HG03280 (cell line): Measurements from ENCODE around the gene HES5.

Experiments used
- ATAC-seq: cut with Tn5 transposase; IDR thresholded peaks from one replicate; pipeline ENCODE4 v1.9.1; 2021; ENCODE audit warnings: mild to moderate bottlenecking, moderate library complexity; ENCODE audit not compliant: unreplicated experiment

The HES5 gene

DNA sequence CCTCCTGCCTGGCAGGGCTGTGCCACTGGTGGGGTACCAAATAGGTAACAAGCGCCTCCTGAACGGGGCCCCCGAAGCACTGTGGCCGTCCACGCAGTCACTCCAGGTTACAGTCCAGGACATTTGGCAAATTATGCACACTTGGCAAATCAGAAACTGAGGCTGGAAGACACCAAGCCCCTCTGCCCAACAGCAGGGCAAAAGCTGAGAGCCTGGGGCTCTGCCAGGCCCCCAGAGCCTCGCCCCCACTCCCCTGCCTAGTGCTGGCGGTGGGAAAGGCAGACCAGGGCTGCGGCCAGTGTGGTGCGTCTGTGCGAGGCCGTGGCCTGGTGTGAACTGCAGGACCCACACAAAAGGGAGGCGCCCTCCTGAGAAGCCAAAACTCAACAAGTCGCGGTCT, 13.1 kb downstream of the HES5 start:
- no peak for ATAC-seq

DNA sequence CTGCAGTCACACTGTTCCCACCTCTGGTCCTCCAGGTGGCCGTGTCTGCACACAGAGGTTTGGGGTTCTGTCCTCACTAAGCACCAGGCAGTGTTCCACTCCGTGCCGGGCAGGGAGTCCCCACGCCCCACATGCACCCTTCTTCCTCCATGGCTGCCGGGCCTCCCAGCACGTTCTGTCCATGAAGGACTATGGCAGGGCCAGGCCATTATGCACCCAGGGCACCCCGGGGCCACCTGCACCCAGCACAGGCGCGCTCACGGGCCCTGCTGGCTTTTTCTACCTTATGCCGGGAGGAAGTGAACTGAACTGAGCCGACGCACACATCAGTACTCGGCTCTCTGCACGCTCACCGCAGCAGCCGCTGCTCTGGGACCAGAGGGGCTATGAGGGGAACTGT, 13.9 kb downstream of the HES5 start:
- no peak for ATAC-seq

DNA sequence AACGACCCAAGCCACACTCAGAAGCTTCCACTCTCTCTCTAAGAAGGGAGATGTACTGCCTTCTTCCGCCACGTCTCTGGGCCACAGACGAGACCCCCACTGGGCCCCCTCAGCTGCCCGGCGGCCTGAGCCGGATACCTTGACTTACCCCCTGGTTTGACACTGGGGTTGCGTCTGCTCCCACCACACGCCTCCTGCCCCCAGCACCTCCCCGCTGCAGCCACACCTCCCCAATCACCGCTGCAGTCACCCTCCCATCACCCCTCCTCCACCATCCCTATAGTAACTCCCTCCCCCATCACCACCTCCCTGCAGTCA, 14.3 kb downstream of the HES5 start:
- ATAC-seq, result no peak

DNA sequence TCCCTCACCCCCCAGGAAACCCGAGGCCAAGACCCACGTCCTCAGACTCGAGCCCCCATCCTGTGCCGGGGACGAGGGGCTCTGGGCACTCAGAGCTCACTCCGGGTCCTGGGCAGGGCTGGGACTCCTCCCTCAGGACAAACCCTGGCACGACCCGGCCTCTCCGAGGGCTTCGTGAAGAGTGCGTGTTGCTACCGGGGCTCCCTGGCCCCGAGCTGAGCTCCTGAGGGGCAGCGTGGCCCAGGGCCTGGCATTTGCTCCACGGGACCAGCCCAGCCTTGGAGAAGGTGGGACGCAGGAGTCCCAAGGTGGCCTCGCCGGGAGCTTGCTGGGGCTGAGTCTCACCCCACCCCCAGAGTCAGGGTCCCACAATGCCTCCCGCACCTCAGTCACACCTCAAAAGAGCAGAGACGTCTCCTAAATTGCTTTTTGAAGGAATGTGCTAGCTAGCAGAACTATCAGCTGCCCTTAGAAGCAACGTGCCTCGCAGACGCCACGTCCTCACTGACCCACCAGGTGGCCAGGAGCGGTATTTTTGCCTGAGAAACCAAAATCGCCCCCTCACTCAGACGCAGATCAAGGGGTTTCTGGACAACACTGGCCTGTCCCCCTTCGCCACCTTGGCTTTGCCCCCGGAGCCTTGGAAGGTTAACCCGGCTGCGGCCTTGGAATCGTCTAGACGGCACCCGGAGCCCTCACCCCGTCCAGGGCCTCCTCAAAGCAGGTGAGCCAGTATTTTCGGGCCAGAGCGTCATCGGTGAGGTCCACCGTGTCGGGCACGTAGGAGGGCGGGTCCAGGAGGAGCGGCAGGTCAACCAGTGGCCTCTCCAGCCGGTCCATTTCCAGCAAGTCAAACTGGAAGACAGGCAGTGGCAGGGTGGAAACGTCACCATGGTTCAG, 14.9 kb downstream of the HES5 start:
- no peak for ATAC-seq

DNA sequence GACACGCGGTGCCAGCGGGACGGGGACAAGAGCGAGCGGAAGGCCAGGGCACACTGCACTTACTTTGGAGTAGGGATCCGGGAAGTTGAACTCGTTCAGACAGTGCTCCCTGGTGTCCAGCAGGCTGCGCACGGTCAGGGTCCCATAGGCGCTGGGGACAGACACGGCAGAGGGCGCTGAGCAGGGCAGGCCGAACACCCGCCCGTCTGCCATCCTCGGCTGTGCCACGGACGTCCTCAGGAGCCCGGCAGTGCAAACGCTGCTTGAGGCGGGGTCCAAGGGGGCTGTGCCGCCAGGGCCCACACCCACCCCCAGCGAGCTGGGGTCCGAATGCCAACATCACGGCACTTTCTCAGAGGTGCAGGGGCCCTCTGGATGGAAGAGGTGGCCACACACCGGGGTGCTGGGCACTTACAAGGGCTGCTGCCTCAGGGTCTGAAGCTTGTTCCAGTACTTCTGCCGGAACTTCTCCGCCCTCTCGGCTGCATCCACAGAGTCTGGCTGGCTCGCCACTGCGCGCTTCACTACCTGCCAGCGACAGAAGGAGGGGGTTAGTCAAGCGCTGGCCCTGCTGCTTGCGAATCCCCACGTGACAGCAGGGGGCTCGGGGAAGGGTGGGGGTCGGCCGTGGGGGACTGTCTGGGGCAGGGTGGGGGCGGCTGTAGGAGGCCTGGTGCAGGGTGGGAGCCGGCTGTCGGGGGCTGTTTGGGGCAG, 16.0 kb downstream of the HES5 start:
- no peak for ATAC-seq

DNA sequence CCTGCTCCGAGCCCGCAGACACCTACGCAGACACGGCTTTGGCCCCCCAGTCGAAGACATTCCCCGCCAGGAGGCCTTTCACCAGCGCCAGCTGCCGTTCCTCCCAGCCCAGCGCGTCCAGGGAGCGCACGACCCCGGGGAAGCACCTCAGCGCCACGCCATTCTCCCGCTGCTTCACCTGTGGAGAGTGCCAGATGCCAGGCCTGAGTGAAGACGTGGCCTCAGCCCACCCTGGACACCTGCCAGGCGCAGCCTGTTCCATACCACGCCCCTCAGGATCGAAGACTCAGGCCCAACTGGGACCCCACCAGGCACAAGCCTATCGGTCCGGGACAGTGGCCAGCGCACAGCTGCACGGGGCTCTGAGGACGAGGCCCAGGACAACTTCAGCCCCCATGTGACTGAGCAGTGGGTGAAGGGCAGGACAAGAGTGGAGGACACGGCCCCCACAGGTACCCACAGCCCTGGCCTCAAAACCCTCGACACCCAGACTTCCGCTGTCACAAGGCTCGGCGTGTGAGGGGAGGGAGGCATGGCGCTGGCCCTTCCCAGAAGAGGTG, 17.1 kb downstream of the HES5 start:
- ATAC-seq, result no peak

DNA sequence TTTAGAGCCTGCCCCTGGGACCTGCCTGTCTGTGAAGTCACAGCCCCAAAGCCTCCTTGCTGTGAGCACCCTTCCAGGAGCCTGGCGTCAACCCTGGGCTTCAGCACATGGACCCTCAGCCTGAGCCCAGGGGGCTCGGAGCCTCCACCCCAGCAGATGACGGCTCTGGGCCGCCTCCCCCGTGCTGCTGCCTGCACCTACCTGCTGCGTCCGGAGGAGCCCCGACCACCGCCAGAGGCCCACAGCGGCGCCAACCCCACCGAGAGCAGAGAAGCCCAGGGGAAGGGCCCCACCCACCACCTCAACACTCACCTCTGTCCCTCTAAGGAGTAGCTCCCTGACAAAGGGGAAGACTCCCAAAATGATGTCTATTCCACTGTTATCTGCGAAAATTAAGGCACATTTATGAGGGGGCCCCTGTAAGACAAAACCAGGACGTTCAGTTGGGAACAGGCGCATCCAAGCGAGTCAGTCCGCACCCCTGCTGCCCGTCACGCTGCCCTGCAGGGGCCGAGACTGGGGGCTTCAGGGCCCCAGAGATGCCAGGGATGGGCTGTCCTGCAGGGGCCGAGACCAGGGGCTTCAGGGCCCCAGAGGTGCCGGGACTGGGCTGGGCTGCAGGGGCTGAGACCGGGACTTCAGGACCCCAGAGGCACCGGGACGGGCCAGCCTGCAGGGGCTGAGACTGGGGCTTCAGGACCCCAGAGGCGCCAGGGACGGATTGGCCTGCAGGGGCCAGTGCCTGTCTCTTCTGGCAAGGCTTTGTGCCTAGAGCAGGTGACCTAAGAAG, 19.5 kb downstream of the HES5 start:
- ATAC-seq, result no peak

DNA sequence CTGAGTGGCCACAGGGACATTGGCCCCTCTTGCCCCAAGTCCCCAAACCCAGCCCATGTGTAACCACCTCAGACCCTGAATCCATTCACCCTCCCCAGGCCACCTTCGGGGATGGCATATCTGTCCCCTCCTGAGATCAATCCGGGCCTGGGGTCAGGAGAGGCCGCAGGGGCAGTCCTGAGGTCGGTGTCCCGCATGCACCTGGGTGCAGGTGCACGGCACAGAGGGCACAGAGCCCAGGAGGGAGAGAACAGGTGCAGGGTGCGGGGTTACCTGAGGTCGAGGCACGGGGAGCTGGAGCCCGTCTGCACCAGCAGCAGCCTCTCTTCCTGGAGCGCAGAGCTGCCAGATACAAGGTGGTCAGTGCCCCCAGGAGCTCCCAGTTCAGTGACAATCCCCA, 20.5 kb downstream of the HES5 start:
- ATAC-seq, result no peak

DNA sequence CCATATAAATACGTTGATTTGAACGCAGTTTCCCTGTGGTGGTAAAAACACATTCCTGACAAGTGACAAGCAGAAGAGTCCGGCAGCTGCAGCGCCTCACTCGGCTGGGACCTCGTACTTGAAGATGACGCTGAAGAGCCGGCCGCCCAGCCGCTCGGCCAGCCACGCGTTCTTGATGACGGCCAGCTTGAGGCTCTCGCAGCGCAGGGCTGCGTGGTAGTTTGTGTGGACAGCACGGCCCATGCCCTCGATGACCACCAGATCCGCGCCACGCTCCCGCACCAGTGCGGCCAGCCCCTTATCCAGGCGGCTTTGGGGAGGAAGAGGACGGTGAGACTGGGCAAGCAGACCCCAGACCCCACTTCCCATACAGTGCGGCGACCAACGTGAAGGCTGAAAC, 21.3 kb downstream of the HES5 start:
- ATAC-seq, result no peak

DNA sequence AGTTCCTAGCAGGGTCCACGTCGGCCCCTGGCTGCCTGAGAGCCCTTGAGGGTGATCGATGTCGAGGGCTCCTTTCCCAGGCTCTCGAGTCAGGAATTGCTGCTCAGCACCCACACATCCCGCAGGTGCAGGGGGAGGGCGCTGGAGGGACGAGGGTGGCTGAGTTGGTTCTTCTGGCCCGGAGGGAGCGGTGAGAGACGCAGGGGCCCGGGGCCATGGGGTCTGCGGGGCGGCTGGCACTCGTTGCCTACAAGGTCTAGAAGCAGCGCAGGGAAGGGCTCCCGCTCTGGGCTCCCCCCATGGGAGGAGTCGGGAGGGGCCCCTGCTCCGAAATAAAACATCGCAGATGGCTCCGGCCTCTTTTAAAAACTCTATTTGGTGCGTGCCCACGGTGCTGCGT, 21.9 kb downstream of the HES5 start:
- ATAC-seq, result no peak

DNA sequence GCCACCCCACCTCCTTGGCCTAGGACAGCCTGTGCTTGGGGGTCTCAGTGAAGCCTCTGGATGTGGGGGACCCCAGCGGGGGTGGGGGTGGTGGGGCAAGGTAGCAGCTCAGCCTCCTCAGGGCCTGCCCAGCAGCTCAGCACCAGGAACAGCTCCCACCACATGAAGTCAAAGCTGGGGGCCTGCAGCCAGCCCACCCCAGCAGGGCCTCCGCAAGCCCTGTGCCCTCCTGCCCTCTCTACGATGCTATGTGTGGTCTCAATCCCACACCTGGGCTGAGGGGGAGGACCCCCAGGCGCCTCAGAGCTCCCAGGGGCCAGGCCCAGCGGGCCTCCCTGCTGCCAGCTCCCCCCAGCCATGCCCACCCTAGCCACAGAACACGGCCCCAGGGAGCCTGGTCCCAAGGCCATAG, 22.3 kb downstream of the HES5 start:
- no peak for ATAC-seq

DNA sequence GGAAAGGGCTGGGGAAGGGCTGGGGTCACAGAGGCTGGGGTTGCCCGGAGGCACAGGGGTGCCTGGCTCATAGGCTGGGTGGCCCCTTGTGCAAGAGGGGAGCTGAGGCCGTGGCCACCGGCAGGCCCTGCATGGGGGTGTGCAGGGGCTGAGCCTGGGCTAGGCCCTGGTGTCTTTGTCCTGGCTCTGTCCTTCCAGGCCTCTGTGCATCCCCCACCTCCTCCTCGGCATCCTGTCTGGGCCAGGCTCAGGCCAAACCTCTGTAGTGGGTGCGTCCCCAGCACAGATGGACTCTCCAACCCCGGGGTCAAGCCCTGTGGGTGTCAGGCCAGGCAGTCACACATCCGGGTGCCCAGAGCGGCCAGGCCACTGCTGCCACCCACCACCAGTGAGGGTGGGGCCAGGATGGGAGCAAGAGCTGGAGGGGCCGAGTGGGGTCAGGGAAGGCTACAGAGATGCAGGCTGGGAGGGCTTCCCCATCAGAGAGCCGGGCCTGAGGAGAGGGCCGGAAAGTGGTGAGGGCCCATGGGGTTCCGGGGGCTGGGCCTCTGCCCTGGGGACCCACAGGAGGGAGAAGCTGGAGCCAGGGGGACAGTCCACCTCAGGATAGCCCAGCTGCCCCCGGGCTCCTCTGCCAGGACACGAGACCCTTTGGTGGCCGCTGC, 23.0 kb downstream of the HES5 start:
- no peak for ATAC-seq

DNA sequence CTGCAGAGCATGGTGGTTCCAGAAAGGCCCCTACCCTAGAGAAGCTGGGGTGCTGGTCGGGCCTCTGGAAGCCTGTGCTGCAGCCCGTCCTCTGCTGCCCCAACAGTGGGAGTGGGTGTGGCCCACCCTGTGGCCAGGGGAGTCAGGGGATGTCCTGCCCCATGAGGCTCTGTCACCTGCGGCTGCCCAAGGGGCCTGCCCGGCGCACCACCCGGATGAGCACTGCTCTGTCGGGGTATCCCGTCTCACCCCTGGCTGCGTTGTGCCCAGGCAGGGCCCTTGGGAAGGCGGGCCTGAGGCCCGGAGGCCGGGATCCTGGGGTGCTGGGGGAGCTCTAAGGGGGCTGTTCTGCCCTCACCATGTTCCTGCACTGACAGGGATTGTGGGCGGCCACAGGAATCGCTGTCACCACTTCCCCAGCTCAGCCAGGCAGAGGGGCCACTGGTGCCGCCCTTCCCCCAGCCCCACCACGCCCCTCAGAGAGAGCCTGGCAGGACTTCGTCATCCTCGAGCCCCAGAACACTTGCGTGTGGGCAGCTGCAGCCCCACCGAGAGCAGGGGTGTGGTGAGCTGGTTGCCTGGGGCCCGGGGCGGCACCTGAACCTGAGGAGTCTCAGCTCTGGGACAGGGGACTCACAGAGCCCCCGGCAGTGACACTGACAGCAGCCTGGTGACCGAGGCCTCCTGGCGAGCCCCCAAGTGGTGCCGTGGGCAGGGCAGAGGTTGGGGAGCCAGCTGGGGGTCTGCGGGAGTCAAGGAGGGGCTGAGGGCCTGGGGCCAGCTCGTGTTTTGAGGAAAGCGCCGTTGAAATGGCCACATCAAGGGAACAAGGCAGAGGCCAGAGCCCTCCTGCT, 23.8 kb downstream of the HES5 start:
- ATAC-seq, result no peak

DNA sequence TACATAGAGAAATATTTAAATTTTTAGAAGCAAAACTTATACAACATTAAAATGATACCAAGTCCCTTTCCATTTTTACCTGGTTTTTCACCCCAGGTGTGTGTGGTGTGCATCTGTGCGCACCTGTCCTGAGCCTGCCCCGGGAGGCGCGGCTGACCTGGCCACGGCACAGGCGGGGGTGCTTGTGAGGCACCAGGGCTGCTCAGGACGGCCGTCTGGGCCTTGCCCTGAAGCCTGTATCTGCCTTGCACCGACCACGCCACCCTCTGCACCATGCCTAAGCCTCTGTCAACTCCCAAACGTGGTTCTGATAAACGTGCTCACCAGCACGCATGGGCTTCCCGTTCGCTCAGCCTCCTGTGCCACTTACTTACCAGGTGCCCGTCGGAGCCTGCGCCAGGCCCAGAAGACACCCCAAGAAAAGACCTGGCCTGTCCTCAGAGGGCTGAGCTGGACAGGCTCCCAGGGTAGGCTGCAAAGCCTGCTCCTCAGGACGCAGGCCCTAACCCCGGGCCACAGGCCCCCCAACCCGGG, 24.5 kb downstream of the HES5 start:
- no peak for ATAC-seq

DNA sequence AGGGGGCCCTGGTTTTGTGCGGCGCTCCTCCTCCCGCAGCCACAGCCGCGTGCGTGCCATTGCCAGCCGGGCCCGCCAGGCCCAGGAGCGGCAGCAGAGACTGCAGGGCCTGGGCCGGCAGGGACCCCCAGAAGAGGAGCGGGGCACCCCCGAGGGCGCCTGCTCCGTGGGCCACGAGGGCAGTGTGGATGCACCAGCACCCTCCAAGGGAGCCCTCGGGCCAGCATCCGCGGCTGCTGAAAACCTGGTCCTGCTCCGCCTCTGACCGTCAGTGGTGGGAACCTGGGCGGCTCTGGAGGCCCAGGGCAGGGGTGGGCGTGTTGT, 25.2 kb downstream of the HES5 start:
- no peak for ATAC-seq

DNA sequence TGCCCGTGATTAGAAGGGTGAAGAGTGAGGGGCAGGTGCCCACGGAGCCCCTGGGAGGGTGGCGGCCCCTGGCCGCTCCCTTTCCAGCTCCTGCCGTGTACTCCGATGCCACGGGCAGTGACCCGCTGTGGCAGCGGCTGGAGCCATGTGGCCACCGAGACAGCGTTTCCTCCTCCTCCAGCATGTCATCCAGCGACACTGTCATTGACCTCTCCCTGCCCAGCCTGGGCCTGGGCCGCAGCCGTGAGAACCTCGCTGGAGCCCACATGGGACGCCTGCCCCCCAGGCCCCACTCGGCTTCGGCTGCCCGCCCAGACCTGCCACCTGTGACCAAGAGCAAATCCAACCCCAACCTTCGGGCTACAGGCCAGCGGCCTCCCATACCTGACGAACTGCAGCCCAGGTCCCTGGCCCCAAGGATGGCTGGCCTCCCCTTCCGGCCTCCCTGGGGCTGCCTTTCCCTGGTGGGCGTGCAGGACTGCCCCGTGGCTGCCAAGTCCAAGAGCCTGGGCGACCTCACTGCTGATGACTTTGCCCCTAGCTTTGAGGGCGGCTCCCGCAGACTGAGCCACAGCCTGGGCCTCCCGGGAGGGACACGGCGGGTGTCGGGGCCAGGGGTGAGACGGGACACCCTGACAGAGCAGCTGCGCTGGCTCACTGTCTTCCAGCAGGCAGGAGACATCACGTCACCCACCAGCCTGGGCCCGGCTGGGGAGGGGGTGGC, 25.7 kb downstream of the HES5 start:
- no peak for ATAC-seq

DNA sequence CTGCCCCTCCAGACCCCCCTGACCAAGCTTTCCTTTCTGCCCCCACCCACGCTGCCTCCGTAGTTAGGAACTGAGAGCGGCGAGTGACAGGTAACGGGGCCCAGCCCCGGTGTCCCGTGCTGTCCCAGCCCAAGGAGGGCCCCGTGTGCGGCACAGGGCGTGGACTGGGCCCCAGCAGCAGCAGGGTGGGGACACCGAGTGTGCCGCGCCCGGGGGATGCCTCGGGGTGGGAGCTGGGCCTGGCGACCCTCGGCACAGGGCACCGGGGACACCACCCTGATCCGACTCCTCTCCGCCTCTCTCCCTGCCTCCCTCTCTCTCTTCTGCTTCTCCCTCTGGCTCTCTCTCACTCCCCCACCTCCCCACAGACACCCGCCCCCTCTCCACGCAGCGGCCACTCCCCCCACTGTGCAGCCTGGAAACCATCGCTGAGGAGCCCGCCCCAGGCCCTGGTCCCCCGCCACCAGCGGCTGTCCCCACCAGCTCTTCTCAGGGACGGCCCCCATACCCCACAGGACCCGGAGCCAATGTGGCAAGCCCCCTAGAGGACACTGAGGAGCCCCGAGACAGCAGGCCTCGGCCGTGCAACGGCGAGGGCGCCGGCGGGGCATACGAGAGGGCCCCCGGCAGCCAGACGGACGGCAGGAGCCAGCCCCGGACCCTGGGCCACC, 26.4 kb downstream of the HES5 start:
- ATAC-seq, result no peak

DNA sequence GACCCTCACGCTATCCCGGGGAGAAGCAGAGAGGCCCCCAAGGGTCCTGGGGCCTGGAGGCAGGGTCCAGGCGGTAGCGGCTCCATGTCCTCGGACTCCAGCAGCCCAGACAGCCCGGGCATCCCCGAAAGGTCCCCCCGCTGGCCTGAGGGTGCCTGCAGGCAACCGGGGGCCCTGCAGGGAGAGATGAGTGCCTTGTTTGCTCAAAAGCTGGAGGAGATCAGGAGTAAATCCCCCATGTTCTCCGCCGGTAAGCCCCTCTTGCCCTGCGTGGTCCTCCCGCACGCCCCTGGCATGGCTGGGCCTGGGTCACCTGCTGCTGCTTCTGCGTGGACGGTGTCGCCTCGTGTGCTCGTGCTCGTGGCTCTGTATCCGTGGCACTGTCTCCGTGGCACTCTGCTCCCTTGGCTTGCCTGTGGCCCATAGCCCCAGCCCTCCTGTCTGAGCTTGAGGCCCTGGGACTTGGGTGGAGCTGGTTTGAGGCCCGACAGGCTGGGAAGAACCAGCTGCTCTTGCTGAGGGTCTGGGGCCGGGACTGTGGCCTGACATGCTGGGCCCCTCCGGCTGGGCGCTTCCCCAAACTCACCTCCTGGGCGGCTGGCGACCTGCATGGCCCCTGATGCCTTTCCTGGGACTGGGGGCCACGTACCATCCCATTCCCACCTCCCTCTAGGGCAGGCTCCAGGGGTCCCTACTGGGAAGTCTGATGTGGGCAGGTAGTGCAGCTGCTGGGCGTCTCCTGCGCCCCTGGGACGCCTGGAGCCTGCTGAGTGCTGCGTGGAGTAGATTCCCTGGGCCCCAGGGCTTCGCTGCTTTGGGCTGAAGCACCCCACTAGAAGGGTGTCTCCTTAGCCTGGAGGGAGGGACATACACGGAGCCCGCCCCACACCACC, 27.2 kb downstream of the HES5 start:
- ATAC-seq, result no peak
